ENCODE measurements around the gene HMOX2. TPM values are rescaled to one million over a fixed set of nuclear protein-coding genes. Genes with fewer than 3 reads are reported as not detected.

HMOX2 gene
- total RNA-seq, 1 experiment from 2014 or later = 55.1 TPM

DNA sequence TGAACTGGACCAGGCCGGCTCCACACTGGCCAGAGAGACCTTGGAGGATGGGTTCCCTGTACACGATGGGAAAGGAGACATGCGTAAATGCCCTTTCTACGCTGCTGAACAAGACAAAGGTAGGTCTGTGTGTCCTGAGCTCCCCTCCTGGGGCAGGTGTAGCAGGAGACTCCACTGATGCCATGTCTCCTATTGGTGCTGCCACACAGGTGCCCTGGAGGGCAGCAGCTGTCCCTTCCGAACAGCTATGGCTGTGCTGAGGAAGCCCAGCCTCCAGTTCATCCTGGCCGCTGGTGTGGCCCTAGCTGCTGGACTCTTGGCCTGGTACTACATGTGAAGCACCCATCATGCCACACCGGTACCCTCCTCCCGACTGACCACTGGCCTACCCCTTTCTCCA is 33.2 kb downstream of the HMOX2 start:
- TF ChIP-seq ZNF274 (IDR thresholded peaks at IDR 0.05; ENCODE audit: low read depth, low read length) = no peak
- no peak for TF ChIP-seq FOSL1 (IDR thresholded peaks at IDR 0.05; ENCODE audit: low read depth)
- TF ChIP-seq ELF1 (IDR thresholded peaks at IDR 0.05; ENCODE audit: borderline replicate concordance, low read depth) = no peak
- TF ChIP-seq POLR2A (IDR thresholded peaks at IDR 0.05; ENCODE audit: borderline replicate concordance, extremely low read depth, insufficient read depth, insufficient read length) = no peak
- TF ChIP-seq ZFX (IDR thresholded peaks at IDR 0.05) = no peak
- TF ChIP-seq EGR1 (IDR thresholded peaks at IDR 0.05; ENCODE audit: low read depth) = no peak
- no peak for TF ChIP-seq YY1 (IDR thresholded peaks at IDR 0.05; ENCODE audit: extremely low read depth, insufficient replicate concordance, low read depth, low read length)
- no peak for TF ChIP-seq RAD21 (IDR thresholded peaks at IDR 0.05; ENCODE audit: low read depth)
- TF ChIP-seq JUND (IDR thresholded peaks at IDR 0.05) = no peak
- TF ChIP-seq SIN3A (IDR thresholded peaks at IDR 0.05; ENCODE audit: low read depth) = no peak
- no peak for TF ChIP-seq POLR2AphosphoS5 (IDR thresholded peaks at IDR 0.05; ENCODE audit: low read depth, low read length)
- TF ChIP-seq, protein P1, sequence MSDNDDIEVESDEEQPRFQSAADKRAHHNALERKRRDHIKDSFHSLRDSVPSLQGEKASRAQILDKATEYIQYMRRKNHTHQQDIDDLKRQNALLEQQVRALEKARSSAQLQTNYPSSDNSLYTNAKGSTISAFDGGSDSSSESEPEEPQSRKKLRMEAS (IDR thresholded peaks at IDR 0.05) = no peak
- no peak for TF ChIP-seq TCF7L2 (IDR thresholded peaks at IDR 0.05; ENCODE audit: borderline replicate concordance, extremely low read depth, insufficient read depth, insufficient read length)
- no peak for TF ChIP-seq EZH2phosphoT487 (IDR thresholded peaks at IDR 0.05; ENCODE audit: borderline replicate concordance)
- TF ChIP-seq CEBPB (IDR thresholded peaks at IDR 0.05; ENCODE audit: low read depth) = no peak
- TF ChIP-seq, protein P2, sequence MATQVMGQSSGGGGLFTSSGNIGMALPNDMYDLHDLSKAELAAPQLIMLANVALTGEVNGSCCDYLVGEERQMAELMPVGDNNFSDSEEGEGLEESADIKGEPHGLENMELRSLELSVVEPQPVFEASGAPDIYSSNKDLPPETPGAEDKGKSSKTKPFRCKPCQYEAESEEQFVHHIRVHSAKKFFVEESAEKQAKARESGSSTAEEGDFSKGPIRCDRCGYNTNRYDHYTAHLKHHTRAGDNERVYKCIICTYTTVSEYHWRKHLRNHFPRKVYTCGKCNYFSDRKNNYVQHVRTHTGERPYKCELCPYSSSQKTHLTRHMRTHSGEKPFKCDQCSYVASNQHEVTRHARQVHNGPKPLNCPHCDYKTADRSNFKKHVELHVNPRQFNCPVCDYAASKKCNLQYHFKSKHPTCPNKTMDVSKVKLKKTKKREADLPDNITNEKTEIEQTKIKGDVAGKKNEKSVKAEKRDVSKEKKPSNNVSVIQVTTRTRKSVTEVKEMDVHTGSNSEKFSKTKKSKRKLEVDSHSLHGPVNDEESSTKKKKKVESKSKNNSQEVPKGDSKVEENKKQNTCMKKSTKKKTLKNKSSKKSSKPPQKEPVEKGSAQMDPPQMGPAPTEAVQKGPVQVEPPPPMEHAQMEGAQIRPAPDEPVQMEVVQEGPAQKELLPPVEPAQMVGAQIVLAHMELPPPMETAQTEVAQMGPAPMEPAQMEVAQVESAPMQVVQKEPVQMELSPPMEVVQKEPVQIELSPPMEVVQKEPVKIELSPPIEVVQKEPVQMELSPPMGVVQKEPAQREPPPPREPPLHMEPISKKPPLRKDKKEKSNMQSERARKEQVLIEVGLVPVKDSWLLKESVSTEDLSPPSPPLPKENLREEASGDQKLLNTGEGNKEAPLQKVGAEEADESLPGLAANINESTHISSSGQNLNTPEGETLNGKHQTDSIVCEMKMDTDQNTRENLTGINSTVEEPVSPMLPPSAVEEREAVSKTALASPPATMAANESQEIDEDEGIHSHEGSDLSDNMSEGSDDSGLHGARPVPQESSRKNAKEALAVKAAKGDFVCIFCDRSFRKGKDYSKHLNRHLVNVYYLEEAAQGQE (IDR thresholded peaks at IDR 0.05; ENCODE audit: low read depth) = no peak
- TF ChIP-seq, protein P3, sequence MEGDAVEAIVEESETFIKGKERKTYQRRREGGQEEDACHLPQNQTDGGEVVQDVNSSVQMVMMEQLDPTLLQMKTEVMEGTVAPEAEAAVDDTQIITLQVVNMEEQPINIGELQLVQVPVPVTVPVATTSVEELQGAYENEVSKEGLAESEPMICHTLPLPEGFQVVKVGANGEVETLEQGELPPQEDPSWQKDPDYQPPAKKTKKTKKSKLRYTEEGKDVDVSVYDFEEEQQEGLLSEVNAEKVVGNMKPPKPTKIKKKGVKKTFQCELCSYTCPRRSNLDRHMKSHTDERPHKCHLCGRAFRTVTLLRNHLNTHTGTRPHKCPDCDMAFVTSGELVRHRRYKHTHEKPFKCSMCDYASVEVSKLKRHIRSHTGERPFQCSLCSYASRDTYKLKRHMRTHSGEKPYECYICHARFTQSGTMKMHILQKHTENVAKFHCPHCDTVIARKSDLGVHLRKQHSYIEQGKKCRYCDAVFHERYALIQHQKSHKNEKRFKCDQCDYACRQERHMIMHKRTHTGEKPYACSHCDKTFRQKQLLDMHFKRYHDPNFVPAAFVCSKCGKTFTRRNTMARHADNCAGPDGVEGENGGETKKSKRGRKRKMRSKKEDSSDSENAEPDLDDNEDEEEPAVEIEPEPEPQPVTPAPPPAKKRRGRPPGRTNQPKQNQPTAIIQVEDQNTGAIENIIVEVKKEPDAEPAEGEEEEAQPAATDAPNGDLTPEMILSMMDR (IDR thresholded peaks at IDR 0.05 in 2 of 3, conservative IDR thresholded peaks at IDR 0.05 in 1 of 3; ENCODE audit: borderline replicate concordance in 1 of 3, insufficient read depth in 1 of 3, low read depth in 2 of 3, low read length in 2 of 3) = no peak
- TF ChIP-seq CBX3 (IDR thresholded peaks at IDR 0.05; ENCODE audit: low read depth) = no peak
- DNase-seq (ENCODE audit: low read depth, low spot score) (no peak), ATAC-seq (no peak)
- Histone ChIP-seq H3K4me2 (ENCODE audit: low read length) (no peak overlapping the region), H3K9me3 (ENCODE audit: control insufficient read depth in 1 of 2, insufficient read depth in 1 of 2, low read depth in 1 of 2, low read length in 2 of 2) (no peaks in the 10 kb centered on the region), H3K36me3 (ENCODE audit: control insufficient read depth in 1 of 2, insufficient read depth in 2 of 2, low read length in 2 of 2) (peaks cover 30 to 45% of the 10 kb centered on the region in 2 experiments), H4K20me1 (ENCODE audit: insufficient read depth) (peaks cover 4% of the 10 kb centered on the region; the same call in 1 of the 2 replicates), H3K27ac (ENCODE audit: low read depth, low read length) (no peak overlapping the region), H3K4me1 (ENCODE audit: control insufficient read depth in 1 of 2, insufficient read depth in 2 of 2, low read length in 2 of 2) (peaks cover 0 to 8% of the 10 kb centered on the region in 2 experiments; a peak in 1 of 4 replicates), H3K9me2 (ENCODE audit: insufficient read depth) (no peaks in the 10 kb centered on the region), H3K79me2 (ENCODE audit: insufficient read depth, low read length) (peaks cover 13% of the 10 kb centered on the region), H3K4me3 (replicated peaks in 1 of 2; ENCODE audit: low read depth in 1 of 2, low read length in 2 of 2) (no peak overlapping the region), H3K9ac (ENCODE audit: low read length) (no peak overlapping the region), H3K27me3 (ENCODE audit: insufficient read depth, low read length) (no peaks in the 10 kb centered on the region), H2AFZ (ENCODE audit: low read depth, low read length, poor library complexity, severe bottlenecking) (no peak overlapping the region)
- intact Hi-C loops (cut with micrococcal nuclease) = no loop called here
- ChIA-PET POLR2A (no interaction called here), RAD21 (ENCODE audit: low non-redundant PET in 1 of 2, low total read pairs in 2 of 2, uncharacterized antibody in 2 of 2, unreplicated experiment in 2 of 2) (no interaction called here), CTCF (interaction anchor here (1.4 kb wide), 1 partner anchor 76 kb away, joined by 3 read pairs; no protein-coding TSS in a partner anchor)
- BruUV-seq (replicated peaks) = no TSS peak

Data from HCT116 (cell line).